NT2/D1 (cell line): ENCODE data around the gene LIME1.

ENCODE experiments used
- SUZ12 ChIP-seq: IDR thresholded peaks from 2 replicates; pipeline ENCODE4 v1.6.1; 2011; ENCODE audit not compliant: insufficient read length, insufficient read depth; ENCODE audit errors: extremely low read depth
- YY1 ChIP-seq: IDR thresholded peaks from 2 replicates; pipeline ENCODE4 v1.6.1; 2011; ENCODE audit not compliant: insufficient read length, insufficient read depth
- ZNF274 ChIP-seq: IDR thresholded peaks from 2 replicates; pipeline ENCODE4 v1.6.1; 2011; ENCODE audit warnings: mild to moderate bottlenecking, low read depth, low read length

DNA sequence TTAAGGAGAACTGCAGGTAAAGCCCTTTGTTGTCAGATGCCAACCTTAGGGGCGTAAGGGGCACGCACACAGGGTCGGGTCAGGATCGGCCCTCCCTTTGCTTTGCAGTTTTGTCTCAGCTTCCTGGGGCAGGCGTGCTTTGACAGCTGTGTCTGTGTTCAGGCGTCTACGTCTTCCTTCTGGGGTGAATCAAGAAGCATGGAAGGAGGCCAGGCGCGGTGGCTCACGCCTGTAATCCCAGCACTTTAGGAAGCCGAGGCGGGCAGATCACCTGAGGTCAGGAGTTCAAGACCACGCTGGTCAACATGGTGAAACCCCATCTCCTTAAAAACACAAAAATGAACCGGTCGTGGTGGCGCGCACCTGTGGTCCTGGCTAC is 27.3 kb upstream of the LIME1 start:
- no peak for TF ChIP-seq SUZ12
- TF ChIP-seq YY1 = no peak
- no peak for TF ChIP-seq ZNF274
